Skin of body (tissue), 2 donors: Measurements from ENCODE around the gene RALY. TPM values are rescaled to one million over a fixed set of nuclear protein-coding genes. Genes with fewer than 3 reads are reported as not detected.

Source experiments
- DNase-seq: peaks from one replicate; lab custom pipeline; 2025; lab: John Stamatoyannopoulos, UW
- total RNA-seq: library from RNA; depleted of rRNA; stranded (reverse); fragments of >200 nt; gene quantifications from one replicate; pipeline ENCODE4 v1.2.3, GENCODE V29; 2014

Gene RALY
- total RNA-seq, 1 donor from 2014 or later, result 47.2 TPM

DNA sequence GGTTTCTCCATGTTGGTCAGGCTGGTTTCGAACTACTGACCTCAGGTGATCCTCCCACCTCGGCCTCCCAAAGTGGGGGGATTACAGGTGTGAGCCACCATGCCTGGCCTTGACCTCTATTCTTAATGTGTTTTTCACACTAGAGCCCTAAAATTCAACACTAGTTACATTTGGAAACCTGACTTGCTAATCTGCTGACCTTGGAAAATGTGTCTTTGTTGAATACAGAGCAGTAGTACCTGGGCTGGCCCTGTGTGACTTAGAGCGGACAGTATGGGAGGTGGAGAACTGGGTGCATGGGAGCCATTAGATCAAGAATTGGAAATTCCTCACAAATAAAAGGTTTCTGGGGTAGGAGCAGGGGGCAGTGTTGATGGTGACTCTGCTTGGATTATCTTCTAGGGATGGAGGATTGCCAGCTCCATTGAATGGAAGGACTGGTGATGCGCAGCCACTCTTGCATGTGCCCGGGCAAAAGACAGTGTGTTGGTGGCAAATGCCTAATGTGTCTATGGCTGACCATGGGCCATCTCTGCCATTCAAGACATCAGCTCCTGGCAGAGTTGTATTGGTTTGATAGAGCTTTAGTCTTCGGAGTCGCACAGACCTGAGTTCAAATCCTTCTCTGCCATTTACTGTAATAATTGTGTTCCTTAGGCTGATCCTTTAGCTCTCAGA is 53.4 kb downstream of the RALY start:
- no peak for DNase-seq

DNA sequence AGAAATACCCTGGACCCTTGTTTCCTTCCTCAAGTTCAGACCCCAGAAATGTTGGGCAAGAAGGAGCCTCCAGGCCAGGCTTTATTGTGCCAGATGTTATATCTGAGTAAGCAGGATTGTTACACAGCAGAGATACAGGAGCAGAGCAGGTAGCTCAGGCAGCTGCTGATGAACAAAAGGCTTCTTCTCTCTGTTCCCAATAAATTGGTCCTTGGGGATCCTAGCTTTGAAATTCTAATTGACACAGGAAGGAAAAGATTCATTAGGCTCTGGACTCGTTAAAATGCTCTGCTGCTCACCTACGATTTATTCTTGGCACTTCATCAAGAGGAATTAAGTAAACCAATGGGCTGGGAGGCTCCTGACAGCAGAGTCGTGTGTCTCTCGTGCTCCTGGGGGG is 54.2 kb downstream of the RALY start:
- DNase-seq, result no peak

DNA sequence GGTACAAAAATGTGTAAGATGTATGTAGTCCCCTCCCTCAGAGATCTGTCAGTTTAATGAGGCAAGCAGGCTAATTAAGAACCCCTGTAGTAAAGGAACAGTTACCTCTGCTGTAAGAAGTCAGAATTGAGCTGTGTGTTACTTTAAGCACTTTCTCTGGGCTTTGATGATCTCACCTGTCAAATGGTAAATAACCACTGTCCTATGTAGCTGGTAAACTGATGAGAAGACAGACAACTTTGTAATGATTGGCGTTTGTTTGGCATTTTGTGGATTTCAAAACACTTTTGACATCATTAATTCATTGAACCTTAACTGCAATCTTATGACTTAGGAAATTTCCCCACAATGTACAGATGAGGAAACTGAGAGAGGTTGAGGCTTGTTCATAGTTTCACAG is 55.7 kb downstream of the RALY start:
- DNase-seq, result no peak

DNA sequence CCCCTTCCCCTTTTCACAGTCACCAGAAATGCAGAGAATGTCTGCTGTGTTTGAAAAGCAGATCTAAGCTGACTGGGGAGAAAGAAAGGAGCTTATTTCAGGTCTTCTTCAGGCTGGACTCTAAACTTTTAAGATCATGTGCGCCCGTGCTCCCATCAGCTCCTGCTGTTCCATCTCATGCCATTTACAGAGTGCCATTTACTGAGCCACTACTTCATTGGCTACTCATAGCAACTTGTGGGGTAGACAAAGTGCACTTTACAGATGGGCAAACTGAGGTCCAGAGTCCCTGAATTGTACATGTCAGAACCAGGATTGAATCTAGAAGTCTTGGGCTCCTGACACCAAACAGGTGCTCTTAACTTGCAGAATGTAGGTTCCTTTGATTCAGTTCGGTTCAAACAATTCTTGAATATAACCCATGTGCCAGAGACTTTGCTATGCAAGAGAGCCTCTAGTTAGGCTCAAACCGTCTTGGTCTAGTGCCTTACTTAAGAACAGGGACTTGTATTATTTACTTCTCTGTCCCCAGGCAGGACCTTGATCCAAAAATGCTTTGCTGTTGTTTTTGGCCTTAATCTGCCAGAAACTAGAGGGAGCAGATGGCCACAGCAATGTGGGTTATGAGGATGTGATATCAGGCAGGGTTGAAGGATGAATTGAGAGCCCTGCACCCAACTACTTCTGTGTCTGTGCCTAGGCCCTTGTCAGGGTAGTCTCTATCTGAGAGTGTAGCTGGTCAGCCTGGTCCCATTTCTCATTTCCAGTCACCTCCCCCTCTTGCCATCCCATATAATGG is 56.4 kb downstream of the RALY start:
- DNase-seq, result no peak

DNA sequence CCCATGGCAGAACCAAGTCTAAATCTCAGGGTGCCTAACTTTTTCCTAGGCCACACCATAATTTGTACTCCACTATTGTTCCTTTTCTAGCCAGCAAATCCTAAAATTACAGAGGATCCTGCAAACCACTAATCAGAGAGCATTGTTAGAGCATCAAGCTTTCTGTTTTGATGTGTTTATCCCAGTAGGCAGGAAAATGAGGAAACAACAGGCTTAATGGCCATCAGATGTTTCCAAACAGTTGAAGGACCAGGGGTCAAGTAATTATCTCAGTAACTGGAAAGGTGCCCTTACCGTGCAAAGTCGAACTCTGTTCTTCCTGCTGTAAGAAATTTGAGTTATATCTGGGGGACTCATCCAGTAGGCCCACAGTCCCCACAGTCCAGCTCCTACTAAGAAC is 58.7 kb downstream of the RALY start:
- DNase-seq, result peak; percentile 25

DNA sequence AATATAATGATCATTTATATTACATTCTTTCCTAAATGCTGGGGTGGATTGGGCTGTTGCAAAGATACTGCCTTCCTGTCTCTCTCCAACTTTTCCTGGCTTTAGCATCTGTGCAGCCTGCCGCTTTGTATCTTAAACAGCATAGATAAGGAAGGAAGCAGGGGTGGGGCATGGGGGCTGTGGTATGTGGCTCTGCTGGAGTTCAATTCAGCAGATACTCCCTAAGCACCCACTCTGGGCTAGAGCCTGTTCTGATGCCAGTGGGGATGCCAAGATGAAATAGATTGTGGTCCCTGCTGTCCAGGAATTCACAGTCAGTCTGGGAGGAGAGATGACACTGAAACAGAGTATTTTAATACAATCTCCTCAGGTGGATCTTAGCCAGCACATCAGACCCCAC is 61.6 kb downstream of the RALY start:
- no peak for DNase-seq

DNA sequence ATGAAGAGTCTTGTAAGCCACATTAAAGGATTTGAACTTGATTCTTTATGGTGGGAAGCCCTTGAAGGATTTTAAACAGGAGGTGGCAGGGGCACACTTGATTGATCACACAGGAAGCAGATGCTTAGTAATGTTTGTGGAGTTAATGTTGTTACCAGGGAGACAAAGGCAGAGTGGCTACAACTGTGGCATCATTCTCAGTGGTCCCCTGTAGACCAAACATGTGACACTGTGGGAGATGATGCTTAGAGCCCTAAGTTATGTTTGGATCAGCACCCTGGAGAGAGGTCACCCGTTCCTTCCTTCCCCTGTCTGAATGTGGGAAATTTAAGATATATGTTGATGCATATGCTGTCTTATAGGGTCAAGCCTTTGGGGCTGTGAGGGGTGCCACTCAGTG is 65.1 kb downstream of the RALY start:
- DNase-seq, result no peak

DNA sequence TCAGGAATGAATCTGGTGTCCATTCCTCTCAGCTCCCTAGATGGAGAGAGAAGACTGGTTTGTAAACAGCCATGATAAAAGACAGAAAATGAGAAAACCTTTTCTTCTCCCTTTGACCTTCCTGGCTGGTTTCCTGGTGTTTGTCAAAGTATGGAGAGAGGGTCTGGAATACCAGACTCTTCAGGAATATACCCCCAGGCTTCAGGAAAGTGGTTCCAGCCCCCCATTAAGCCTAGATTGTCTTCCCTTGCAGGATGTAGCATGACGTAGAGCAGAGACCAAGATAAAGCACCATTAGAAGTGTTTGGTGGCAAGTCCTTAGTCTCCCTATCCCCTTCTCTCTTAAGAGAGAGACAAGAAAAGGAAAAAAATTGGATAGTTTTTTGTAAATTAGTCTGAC is 67.3 kb downstream of the RALY start:
- no peak for DNase-seq

DNA sequence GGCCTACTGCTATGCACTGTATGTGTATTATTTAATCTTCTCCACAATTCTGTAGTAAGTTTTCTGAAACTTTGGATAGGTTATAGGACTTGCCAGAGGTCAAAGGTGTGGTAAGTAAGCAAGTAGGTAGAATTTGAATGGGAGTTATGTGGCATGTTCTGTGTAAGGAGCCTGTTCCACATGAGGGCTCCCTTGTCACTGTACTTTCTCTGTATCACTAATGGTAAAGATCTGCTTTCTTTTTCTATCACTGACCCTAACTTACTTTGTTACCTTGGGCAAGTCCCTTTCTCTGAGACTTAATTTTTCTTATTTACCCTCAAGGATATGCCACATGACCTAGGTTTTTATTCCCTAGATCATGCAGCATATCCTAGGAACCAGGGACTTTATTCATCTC is 68.0 kb downstream of the RALY start:
- no peak for DNase-seq

DNA sequence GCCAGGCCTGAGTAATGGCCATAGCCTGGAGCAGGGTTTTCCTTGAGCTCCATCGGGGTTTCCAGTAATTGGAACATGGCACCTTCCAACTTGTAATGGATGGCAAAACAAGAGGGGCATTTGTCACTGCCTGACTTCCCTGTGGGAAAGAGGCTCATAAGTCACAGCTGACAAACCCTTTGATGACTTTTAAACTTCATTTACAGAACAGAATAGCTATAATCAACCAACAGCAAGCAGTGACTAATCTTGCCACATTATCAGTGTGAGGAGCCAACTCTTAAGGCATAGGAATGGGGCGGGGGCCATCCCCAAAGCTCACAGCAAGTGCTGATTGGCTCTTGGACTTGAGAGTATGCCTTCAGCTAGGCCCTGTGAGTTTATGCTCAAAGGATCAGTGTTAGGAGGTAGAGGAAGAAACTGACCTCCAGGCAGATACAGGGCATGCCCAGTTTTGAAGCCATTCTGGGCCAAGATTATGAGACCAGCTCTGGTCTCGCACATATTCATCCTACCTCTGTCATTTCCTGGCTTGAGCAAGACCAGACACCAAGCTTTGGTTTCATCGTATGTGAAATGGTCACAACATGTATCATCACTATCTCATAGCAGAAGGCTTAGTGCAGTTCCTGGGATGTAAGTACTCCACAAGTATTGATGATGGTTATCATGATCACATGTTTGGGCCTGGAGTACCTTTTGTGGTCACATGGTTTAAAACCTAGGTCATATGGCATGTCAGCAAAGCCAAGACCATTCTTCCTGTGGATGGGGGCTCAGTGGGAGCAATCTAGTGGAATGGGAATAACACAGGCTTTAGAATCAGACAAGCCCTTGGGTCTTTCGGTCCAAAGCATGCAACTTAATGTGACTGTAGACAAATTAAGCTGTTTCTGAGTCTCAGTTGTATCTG is 69.1 kb downstream of the RALY start:
- no peak for DNase-seq

DNA sequence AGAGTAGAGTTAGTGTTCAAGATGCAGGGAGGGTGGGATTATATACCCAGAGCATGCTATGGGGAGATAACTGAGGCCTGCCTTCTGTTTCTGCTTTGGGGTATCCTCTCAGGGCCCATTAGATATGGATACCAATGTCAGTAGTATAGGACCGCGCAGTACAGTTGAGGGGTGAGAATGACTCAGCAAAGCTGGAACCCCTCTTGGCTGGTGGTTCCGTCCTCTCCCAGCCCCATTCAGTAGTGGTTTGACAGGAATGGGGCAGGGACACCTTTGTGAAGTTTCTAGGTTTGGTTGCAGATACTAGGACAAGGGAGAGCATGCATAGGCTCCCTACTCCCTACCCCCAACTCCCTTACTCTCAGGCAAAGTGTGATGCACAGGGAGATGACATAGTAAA is 70.6 kb downstream of the RALY start:
- no peak for DNase-seq

DNA sequence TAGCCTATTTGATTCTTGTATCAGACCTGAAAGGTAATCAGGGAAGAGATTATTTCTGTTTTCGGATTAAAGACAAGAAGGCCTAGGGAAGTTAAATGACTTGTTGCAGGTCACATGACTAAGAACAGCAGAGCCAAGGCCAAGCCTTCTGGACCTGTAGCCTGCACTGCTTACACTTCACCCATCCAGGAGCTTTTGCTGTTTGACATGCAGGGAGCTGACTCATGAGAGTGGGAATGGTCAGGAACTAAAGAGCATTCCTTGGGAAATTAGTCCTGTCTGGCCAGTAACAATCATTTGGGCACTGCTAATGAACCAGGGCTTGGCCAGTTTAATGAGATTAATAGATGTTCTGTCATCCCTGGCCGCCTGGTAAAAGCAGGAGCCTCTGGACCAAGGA is 71.5 kb downstream of the RALY start:
- no peak for DNase-seq

DNA sequence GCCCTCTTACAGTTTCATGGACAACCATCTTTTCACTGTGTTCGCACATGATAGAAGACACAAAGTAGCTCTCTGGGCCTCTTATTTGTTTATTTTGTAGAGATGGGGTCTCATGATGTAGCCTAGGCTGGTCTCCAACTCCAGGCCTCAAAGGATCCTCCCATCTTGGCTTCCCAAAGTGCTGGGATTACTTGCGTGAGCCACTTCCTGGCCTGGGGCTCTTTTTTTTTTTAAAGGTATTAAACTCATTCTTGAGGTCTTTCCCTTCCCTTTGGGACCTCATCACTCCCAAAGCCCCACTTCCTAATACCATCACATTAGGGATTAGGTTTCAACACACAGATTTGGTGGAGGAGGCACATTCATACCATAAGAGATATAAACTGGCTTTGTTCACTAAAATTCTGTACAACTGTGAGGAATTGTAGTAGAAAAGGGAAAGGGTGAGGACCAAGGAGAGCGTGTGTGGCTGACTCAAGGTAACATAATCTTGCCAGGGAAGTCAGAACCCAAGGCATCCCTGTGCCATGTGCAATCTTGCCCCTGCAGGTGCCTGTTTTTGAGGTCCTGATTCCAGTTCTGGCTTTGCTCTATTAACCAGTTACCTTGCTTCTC is 72.9 kb downstream of the RALY start:
- DNase-seq, result no peak

DNA sequence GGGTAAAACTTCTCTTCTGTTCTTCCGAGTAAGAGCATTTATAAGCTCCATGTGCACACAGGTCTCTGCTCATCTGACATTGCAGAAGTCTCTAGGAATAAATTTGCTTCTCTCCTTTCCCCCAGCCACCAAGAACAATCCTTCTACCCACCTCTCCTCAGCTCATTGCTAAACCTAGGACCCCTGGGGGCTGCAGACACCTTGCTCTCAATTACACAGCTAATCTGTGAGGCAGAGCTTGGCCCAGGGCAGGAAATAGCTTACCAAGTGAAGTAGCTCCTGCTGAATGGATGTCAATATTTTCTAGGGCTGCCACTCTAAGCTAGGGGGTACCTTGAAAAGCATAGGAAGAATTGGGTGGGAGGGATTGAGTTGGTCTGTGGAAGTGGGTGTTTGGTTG is 74.3 kb downstream of the RALY start:
- DNase-seq, result no peak

DNA sequence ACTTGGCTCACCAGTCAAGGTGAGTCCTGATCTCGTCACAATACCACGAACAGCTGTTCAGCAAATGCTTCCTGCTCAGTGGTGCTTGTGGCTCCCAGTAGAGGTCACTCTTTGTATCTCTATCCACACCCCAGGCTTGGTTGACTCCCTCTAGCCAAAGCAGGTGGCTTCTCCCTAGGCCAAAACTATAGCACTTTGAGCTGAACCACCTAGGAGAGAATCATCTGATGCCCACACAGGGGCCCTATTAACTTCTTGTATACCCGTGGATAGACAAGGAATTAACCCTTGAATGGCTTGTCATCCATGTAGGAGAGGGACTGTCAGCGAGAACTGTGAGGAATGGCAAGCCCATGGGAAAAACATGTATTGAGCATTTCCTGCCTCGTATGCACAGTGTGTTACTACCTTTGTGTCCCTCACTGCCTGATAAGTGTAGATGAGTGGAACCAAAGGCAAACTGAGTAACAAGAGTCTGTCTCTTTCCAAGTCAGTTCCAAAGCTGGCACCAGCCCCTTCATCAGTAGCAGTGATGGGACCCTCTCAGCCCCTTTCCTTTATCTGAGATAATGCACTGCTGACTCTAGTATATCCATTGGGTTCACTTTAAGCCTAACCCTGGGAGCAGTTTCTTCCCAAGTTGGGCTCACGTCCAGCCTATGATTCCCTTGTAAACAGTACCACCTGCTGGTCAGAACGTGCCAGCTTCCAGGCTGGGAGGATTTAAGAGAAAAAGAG is 75.8 kb downstream of the RALY start:
- DNase-seq, result peak; percentile 84

DNA sequence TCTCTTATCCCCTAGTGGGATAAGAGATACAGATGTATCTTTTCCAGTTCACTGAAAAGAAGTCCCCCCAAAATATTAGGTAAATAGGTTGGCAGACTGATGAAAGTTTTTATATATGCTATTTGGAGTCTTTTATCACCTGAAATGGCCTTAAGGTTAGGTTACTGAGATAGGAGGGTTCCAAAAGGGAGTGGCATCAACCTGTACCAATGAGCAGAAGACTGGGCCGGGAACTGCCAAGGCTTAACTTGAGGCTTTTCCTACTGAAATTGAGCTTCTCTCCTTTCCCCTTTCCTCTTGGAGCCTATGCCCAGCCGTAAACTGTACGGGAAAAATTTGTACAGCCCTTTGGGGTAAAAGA is 76.3 kb downstream of the RALY start:
- DNase-seq, result no peak

DNA sequence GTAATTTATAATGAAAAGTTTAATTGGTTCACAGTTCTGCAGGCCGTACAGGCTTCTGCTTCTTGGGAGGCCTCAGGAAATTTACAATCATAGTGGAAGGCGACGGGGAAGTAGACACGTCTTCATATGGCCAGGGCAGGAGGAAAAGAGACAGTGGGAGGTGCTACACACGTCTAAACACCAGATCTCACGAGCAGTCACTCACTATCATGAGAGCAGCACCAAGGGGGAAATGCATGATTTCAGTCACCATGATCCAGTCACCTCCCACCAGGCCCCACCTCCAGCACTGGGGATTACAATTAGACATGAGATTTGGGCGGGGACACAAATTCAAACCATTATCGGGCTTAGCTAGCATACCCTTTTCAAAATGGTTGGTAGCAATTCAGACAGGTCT is 77.1 kb downstream of the RALY start:
- no peak for DNase-seq

DNA sequence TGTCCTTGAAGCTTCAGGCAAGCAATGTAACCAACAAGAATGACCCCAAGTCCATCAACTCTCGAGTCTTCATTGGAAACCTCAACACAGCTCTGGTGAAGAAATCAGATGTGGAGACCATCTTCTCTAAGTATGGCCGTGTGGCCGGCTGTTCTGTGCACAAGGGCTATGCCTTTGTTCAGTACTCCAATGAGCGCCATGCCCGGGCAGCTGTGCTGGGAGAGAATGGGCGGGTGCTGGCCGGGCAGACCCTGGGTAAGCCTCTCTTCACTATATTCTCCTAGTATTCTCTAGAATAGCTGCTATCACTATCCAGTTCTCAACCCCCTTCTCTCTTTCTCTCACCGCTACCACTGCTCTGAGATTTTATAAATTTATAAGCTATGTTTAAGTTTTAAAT is 78.4 kb downstream of the RALY start:
- DNase-seq, result no peak

DNA sequence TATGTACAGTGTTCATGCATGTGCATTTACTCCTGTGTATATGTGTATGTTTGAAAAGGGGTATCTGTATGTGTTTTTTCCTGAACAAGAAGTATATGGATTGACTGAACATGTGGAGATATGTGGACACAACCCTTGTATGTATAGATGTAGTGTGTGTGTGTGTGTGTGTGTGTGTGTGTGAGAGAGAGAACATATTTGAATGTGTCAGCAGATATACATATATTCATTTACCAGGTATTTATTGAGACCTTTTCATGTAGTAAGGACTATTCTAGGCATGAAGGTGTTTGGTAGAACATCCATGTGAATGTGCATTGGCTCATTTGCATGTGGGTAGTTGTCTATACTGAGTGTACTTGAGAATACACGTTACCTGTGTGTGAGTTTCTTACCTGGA is 79.1 kb downstream of the RALY start:
- DNase-seq, result no peak

DNA sequence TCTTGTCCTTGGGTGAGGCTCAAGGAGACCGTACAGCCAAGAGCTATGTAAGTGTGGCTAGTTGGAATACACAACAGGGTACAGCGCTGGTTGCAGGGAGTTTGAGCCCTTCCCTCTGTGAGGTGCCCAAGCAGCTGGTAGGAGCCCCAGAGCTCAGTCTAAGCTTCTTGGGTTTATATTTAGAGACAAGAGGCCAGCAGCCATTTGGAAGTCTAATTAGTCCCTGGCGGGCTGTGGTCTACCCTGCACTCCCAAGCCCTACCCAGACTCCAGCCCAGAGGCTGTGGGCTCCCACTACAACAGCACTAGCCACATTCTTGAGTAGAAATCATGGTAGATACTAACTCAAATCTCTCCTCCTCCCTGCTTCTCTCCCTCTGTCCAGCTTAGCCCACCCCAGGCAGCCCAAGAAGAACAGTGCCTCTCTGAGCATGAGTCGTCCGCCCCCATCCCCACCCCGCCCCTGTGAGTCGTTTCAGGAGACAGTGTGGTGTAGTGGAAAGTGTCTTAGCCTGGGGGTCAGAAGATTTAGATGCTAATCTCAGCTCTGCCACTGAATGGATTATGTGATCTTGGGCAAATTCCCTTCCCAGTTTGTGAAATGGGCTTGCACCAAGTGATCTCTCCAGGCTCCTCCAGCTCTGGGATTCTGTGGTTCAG is 80.5 kb downstream of the RALY start:
- DNase-seq, result no peak

DNA sequence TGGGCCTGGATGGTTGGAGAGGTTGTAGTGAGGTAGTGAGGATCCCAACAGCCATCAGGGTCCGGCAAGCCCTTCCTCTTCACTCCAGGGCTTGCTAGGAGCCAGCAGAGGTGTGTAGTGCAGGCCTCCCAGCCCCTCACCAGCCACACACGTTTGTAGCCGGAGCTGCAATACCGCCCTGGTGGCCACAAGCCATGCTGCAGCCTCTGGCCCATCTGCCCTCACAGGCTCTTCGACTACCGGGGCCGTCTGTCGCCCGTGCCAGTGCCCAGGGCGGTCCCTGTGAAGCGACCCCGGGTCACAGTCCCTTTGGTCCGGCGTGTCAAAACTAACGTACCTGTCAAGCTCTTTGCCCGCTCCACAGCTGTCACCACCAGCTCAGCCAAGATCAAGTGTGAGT is 81.9 kb downstream of the RALY start:
- DNase-seq, result no peak
